Measurements from ENCODE around the gene EFEMP2.
"Not testable (repeated sequence)": the region's sequence is repeated elsewhere in the genome, so short reads cannot be mapped to it uniquely, and the experiment has no call there.

Gene EFEMP2

DNA sequence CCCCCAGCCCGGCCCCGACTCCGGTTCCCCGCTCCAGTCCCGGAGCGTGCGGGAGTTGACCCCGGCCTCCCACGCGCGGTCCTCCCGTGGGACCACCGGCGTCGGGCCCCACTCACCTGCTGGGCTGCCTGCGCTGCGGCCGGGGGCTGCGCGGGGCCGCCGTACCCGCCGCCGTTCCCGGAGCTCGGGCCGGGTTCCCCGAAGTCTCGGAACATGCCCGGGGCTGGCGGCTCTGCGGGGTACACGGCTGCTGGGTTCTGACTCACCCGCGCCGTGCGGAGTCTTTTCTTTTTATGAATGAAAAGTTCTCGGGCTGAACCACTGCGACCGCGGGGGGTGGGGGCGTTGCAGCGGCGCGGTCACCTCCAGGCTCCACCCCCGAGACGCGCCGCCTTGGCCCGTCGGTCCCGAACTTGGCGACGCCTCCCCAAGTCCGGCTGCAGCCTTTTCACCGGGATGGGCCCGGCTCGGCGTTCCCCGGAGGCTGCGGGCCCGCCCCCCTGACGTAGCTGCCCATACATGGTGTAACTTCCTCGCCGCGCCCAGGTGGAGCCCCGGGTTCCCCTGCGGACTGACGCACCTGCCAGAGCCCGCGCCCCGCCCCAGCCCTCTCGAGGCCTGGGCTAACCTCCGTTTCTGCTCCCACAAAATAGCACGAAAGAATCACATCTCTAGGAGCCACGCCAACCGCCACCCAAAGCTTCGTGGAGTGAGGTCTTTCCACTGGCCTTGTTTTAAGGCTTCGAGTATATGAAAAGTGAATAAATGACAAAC lies 27.7 kb upstream of the EFEMP2 start, which contains the start of gene FOSL1:
Gene FOSL1 (minus strand): TSS at position 264 of the 774 bp plus-strand sequence. CDS start 49 bp downstream, at position 215.
- DNase-seq = no peak

DNA sequence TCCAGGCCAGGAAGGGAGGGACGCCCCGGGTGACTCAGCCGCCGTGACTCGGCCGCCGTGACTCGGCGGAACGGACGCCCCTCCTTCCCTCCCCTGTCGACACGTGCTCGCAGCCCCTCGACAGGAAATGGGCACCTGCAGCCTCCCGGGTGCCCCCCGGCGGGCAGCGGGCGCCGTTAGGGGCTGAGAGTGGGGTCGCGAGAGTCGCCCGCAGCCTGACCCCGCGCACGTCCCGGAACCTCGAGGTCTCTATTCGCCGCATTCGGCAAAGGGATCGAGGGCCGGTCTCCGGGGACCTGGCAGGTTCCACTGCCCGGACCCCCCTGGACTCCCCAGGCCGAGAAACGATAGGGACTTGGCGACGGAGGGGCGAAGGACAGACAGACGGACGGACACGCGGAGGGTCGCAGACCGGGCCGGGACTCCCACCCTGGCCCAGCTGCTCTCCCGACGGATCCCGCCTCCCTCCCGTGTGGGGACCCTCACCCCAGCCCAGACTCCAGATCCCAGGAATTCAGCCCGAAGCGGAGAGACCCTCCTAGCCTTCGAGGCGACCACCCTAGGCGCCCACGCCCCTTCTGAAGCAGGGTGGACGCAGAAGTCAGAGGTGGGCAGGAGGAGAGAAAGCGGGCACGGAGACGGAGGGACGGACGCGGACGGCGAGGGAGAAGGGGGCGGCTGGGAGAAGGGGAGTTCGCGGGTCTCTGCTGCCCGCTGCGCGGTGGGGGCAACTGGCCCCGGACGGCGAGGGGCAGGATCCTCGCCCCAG lies 26.9 kb upstream of the EFEMP2 start:
- no peak for DNase-seq

GRCh38 chr11:65898656-65899355 lies 26.2 kb upstream of the EFEMP2 start:
- DNase-seq = no peak

DNA sequence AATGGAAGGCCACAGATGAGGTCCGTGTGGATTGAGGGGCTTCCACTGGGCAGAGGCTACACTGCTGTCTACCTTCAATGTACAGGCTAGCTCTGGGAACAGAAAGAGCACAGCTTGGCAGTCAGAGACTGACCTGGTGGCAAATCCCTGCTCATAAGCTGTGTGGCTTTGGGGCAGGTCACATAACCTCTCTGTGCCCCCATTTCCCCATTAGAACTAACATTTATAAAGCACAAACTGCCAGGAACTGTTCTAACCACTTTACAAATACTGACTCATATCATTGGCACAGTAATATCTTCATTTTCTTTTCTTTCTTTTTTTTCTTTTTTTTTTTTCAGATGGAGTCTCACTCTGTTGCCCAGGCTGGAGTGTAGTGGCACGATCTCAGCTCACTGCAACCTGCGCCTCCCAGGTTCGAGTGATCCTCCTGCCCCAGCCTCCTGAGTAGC lies 24.4 kb upstream of the EFEMP2 start:
- DNase-seq = no peak

GRCh38 chr11:65896034-65896999 lies 23.7 kb upstream of the EFEMP2 start:
- DNase-seq = no peak

GRCh38 chr11:65895482-65895981 lies 22.9 kb upstream of the EFEMP2 start:
- no peak for DNase-seq

DNA sequence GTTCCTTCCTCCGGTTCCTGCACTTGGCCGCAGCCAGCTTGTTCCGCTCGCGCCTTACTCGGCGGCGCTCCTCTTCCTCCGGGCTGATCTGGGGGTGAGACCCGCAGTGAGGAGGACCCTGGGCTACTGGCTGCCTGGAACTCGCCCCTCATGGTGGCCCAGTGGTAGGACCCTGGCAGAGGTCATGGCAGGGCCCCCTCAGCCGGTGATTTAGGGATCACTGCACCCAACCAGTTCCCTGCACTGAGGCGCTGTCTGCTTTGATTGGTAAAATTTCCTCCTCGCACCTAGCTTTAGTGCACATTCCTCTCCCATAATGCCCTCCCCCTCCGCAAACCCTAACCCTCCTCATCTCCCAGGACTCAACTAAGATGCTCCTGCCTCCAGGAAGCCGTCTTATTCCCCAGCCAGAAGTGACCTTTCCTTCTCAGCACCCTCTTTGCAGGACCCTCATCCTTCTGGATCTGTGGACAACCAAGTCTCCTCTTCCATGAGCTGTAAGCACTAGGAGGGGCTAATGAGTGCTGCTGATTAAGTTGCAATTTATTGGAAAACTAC lies 21.5 kb upstream of the EFEMP2 start:
- DNase-seq = no peak

DNA sequence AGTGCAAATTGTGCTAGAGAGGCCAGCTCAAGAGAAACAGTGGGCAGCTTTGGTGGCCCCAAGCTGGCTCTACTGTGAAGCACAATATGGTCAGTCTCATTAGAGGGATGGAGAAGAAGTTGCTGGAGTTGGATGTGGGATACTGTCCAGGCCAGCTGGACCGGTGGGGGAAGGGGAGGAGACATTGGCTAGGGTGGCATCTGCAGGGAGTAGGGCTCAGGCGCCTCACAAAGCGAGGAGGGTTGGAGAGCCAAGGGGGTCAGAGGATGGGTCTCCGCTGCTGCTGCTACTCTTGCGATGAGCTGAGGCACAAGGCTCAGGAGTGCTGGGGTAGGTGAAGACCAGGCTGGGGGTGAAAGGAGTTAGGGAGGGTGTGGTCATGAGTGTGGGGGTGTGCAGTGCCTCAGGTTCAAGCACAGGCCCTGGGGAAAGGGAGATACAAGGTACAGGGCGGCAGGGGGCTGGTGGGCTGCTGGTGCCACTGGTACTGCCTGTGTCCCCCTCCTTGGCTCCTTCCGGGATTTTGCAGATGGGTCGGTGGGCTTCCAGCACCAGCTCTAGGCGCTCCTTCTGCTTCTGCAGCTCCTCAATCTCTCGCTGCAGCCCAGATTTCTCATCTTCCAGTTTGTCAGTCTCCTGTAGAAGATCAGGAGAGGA lies 20.2 kb upstream of the EFEMP2 start:
- DNase-seq = no peak

DNA sequence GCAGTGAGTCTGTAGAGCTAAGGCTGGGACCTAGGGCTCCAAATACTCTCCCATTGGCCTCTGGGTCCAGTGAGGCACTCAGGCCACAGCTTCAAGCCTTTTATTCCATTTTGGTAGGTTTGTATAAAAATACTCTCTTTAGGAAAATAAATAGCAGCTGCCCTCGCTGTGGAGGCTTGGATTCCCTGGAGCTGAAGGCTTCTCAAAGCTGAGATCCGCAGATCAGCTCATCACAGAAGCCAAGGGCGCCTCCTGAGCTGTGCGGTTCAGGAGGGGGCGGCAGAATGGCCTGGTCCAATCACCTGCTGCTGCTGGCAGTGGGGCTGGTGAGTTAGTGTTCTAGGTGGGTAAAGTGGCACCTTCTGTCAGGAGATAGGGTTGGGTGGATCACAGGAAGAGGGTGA lies 19.5 kb upstream of the EFEMP2 start:
- DNase-seq = not testable (repeated sequence)

DNA sequence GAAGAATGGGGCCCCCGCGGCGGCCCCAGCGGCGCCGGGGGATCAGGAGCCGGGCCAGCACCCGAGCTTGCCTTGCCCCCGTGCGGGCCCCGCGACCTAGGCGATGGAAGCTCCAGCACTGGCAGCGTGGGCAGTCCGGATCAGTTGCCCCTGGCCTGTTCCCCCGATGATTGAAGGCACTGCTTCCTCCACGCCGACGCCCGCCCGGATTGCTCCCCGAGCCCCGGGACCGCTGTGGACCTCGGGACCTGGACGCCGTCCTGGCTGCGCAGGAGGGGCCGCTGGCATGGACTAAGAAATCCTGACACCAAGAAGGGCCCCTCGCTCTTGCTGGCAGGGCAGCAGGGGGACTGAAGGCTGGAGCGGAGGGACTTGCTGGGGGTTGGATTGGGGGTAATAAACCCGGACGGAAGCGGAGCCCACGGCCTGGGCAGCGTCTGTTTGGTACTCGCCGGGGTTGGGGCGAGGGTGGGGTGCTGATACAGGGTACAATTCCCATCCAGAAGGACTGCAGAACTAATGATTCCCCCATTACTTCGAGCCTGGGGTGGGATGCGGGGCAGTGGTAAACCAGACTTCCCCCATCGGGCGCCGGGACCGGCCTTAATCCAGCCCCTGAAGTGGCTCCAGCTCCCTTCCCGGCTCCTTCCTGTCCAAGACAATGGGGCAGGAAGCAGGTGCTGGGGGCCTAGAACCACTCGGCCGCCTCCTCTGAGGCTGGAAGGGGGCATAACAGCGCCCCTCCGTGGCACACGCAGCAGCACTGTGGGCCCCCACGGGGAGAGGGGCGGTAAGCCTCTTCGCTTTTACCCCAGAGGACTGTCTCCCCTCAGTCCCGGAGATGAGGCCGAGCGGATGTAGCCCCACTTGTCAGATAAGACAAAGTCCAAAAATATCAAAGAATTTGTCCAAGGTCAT lies 18.9 kb upstream of the EFEMP2 start:
- no peak for DNase-seq

DNA sequence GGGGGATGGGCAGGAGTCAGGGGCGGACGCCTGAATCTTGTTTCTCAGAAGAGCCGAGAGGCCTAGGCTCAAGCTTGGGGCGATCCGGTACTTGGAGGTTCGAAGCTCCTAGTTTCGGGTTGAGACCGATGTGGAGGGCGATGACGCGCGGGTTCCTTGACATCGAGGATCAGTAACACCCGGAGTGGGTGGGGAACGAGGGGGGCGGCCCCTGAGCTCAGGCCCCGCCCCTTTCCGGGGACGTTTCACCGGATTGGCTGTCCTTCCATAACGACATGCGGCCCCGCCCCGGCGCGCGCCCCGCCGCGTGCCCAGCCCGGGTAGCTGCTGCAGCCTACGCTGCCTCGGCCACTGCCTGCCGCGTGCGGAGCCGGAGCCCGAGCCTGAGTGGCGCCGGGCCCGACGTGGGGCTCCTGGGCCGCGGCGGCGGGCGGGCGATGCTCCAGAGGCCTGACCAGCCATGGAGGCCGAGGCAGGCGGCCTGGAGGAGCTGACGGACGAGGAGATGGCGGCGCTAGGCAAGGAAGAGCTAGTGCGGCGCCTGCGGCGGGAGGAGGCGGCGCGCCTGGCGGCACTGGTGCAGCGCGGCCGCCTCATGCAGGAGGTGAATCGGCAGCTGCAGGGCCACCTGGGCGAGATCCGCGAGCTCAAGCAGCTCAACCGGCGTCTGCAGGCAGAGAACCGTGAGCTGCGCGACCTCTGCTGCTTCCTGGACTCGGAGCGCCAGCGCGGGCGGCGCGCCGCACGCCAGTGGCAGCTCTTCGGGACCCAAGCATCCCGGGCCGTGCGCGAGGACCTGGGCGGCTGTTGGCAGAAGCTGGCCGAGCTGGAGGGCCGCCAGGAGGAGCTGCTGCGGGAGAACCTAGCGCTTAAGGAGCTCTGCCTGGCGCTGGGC lies 18.0 kb upstream of the EFEMP2 start, which contains the start of gene CCDC85B:
Gene CCDC85B (plus strand): TSS at position 350 of the 895 bp plus-strand sequence. CDS start 111 bp downstream, at position 461.
- peak; percentile 81 for DNase-seq

DNA sequence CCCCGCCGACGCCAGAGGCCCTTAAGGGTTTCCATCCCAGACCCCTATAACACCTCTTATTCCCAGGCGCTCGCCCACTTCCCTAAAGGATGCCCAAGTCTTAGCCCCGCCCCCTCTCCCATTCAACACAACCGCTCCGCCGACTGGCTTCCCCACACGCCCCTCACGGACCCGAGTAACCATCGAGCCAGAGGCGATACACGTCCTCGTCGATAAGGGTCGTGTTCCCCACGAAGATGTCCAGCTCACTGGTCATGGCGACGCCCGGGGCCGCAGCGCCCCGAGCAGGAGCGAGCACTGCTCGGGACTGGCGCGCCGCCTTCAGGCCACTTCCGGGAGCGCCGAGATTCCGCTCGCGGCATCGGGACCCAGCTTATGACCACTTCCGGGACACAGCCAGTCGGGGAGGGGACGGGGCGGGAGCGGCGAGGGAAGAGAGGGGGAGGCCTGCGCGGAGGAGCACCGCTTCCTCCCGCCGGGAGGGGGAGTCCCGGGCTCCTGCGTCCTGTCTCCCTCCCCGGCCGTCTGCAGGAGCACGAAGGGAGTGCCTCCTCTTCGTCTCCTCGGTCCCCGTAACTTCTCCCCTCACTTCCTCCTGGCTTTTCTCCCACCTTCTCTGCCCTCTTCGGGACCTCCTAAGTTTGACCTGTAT lies 15.7 kb upstream of the EFEMP2 start, which contains the start of gene FIBP:
Gene FIBP (minus strand): TSS at position 309 of the 652 bp plus-strand sequence. CDS start 53 bp downstream, at position 256.
- DNase-seq = peak; percentile 73

GRCh38 chr11:65887723-65888162 lies 15.1 kb upstream of the EFEMP2 start:
- DNase-seq = no peak

GRCh38 chr11:65886826-65887722 lies 14.5 kb upstream of the EFEMP2 start:
- DNase-seq = no peak

GRCh38 chr11:65885808-65886536 lies 13.4 kb upstream of the EFEMP2 start:
- DNase-seq = no peak

GRCh38 chr11:65885231-65885630 lies 12.6 kb upstream of the EFEMP2 start:
- no peak for DNase-seq

All from NCI-H2081 treated with DMSO at 0.1 percent for 48 hours (cell line).